ENCODE measurements around the gene PATJ. TPM values are rescaled to one million over a fixed set of nuclear protein-coding genes. Genes with fewer than 3 reads are reported as not detected.

The PATJ gene
- total RNA-seq, 1 experiment from 2014 or later: 48.8 TPM

DNA sequence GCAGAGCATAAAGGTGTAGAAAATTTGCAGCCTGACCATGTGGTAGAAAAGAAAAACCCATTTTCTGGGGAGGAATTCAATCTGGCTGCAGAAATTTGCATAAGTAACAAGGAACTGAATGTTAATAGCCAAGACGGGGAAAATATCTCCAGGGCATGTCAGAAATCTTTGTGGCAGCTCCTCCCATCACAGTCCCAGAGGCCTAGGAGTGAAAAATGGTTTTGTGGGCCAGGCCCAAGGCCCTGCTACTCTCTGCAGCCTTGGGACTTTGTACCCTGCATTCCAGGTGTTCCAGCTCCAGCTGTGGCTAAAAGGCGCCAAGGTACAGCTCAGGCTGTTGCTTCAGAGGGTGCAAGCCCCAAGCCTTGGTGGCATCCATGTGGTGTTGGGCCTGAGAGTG, 152.9 kb downstream of the PATJ start:
- CTCF ChIA-PET: no interaction called here
- no peak overlapping the region for H3K4me2 ChIP-seq (ENCODE audit: low read length)
- H3K9me2 ChIP-seq (ENCODE audit: insufficient read depth): no peaks in the 10 kb centered on the region
- H4K20me1 ChIP-seq (ENCODE audit: insufficient read depth): no peaks in the 10 kb centered on the region
- peaks cover 0 to 6% of the 10 kb centered on the region in 2 experiments; a peak in 1 of 4 replicates for H3K4me1 ChIP-seq (ENCODE audit: control insufficient read depth in 1 of 2, insufficient read depth in 2 of 2, low read length in 2 of 2)
- intact Hi-C loops (cut with micrococcal nuclease): no loop called here
- H3K79me2 ChIP-seq (ENCODE audit: insufficient read depth, low read length): no peaks in the 10 kb centered on the region
- no peaks in the 10 kb centered on the region for H3K27me3 ChIP-seq (ENCODE audit: insufficient read depth, low read length)
- BruUV-seq (replicated peaks): no TSS peak
- H2AFZ ChIP-seq (ENCODE audit: low read depth, low read length, poor library complexity, severe bottlenecking): no peak overlapping the region
- ATAC-seq: no peak
- H3K27ac ChIP-seq (ENCODE audit: low read depth, low read length): no peak overlapping the region
- RAD21 ChIA-PET (ENCODE audit: low non-redundant PET in 1 of 2, low total read pairs in 2 of 2, uncharacterized antibody in 2 of 2, unreplicated experiment in 2 of 2): no interaction called here
- no peaks in the 10 kb centered on the region; a peak in 1 of 4 replicates for H3K9me3 ChIP-seq (ENCODE audit: control insufficient read depth in 1 of 2, insufficient read depth in 1 of 2, low read depth in 1 of 2, low read length in 2 of 2)
- POLR2A ChIA-PET: no interaction called here
- 0 out of 4 replicates have a peak, but pooled peaks cover 0 to 7% of the 10 kb centered on the region in 2 experiments for H3K36me3 ChIP-seq (ENCODE audit: control insufficient read depth in 1 of 2, insufficient read depth in 2 of 2, low read length in 2 of 2)
- no peak overlapping the region for H3K9ac ChIP-seq (ENCODE audit: low read length)
- no peak overlapping the region for H3K4me3 ChIP-seq (replicated peaks in 1 of 2; ENCODE audit: low read depth in 1 of 2, low read length in 2 of 2)
- no peak for DNase-seq (ENCODE audit: low read depth, low spot score)
- TF ChIP-seq EZH2phosphoT487 (IDR thresholded peaks at IDR 0.05; ENCODE audit: borderline replicate concordance) (no peak), YY1 (IDR thresholded peaks at IDR 0.05; ENCODE audit: extremely low read depth, insufficient replicate concordance, low read depth, low read length) (no peak), SRF (IDR thresholded peaks at IDR 0.05; ENCODE audit: low read depth) (no peak), EZH2 (IDR thresholded peaks at IDR 0.05) (no peak), TCF7L2 (IDR thresholded peaks at IDR 0.05; ENCODE audit: borderline replicate concordance, extremely low read depth, insufficient read depth, insufficient read length) (no peak), FOSL1 (IDR thresholded peaks at IDR 0.05; ENCODE audit: low read depth) (no peak), CBX3 (IDR thresholded peaks at IDR 0.05; ENCODE audit: low read depth) (no peak)
- TF ChIP-seq, protein P1, sequence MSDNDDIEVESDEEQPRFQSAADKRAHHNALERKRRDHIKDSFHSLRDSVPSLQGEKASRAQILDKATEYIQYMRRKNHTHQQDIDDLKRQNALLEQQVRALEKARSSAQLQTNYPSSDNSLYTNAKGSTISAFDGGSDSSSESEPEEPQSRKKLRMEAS (IDR thresholded peaks at IDR 0.05): no peak
- TF ChIP-seq, protein P2, sequence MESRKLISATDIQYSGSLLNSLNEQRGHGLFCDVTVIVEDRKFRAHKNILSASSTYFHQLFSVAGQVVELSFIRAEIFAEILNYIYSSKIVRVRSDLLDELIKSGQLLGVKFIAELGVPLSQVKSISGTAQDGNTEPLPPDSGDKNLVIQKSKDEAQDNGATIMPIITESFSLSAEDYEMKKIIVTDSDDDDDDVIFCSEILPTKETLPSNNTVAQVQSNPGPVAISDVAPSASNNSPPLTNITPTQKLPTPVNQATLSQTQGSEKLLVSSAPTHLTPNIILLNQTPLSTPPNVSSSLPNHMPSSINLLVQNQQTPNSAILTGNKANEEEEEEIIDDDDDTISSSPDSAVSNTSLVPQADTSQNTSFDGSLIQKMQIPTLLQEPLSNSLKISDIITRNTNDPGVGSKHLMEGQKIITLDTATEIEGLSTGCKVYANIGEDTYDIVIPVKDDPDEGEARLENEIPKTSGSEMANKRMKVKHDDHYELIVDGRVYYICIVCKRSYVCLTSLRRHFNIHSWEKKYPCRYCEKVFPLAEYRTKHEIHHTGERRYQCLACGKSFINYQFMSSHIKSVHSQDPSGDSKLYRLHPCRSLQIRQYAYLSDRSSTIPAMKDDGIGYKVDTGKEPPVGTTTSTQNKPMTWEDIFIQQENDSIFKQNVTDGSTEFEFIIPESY (IDR thresholded peaks at IDR 0.05; ENCODE audit: extremely low read depth, insufficient replicate concordance, low read length): no peak
- TF ChIP-seq, protein P3, sequence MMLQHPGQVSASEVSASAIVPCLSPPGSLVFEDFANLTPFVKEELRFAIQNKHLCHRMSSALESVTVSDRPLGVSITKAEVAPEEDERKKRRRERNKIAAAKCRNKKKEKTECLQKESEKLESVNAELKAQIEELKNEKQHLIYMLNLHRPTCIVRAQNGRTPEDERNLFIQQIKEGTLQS (IDR thresholded peaks at IDR 0.05): no peak
